GM18951 (cell line): ENCODE results near the gene P2RY10.
A peak's percentile ranks its signal among the peaks of the same experiment; 100 is the strongest.

Experiments used
- POLR2A ChIP-seq: IDR thresholded peaks from 4 replicates; pipeline ENCODE4 v1.6.1; 2011; ENCODE audit warnings: mild to moderate bottlenecking; ENCODE audit not compliant: insufficient read length, insufficient read depth; ENCODE audit errors: extremely low read depth
- in situ Hi-C: fragments of 300-500 bp; cut with MboI; formaldehyde crosslinking; loops from one replicate; pipeline ENCODE4 v1.12.0; 2022; ENCODE audit warnings: low sequenced_read_pairs, mixed read lengths, inconsistent platforms; ENCODE audit not compliant: unreplicated experiment

Gene P2RY10, protein sequence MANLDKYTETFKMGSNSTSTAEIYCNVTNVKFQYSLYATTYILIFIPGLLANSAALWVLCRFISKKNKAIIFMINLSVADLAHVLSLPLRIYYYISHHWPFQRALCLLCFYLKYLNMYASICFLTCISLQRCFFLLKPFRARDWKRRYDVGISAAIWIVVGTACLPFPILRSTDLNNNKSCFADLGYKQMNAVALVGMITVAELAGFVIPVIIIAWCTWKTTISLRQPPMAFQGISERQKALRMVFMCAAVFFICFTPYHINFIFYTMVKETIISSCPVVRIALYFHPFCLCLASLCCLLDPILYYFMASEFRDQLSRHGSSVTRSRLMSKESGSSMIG

DNA sequence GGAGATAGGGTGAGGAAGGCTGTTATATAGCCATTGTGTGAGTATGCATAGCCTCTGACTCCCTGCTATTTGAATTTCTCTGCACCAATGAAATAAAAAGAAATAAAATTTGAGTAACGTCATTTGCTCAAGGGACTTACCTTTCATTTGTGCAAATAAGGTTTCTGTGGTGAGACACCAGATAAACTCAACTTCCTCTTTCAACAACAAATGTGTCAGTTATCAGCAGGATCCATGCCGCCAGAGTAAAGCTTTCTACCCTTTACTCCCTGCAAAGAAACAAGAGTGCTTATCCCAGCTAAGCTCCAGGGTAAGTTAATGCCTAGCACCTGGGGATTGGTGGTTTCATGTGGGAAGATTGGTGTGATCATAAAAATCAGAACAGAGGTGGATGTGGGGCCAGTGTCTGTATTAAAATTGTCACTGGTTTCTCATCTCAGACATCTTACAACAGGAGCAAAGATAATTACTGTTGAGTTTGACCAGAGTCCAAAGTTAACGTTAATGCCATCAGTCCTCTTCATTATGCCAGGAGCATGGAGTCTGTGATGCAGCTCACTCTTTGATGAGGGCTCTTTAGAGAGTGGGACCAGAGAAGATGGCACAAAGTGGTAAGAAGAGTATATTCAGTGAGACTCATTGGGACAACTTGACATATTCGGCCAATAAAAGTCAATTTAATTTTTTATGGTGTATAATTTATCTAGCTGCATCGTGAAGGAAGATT, at the start of gene P2RY10:
P2RY10 (plus strand) TSS at position 206 of the 727 bp plus-strand sequence. CDS start 15,130 bp downstream, outside the sequence.
- in situ Hi-C loops: loop anchor here (25.0 kb wide), 1 partner anchor 317 kb away; no protein-coding TSS in a partner anchor
- TF ChIP-seq POLR2A: peak; percentile 48

DNA sequence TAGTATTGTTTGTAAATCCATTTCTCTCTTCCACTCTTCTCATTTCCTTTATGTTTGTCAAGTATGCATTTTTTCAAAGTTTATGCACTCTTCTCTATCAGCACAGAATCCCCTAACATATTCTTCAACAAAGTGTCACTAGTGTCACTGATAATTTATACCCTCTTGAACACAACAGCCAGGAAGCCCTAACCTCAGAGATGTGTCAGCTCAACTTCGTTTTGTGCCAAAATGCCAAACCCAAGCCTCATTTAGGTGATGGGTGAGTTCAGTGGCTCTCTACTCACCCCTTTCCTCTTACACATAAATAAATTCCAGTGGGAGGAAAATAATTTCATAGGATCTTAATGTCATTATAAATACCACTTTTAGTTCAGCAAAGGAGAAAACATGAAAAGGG, 22.4 kb upstream of the P2RY10 start:
- in situ Hi-C loops: no loop called here
- no peak for TF ChIP-seq POLR2A

DNA sequence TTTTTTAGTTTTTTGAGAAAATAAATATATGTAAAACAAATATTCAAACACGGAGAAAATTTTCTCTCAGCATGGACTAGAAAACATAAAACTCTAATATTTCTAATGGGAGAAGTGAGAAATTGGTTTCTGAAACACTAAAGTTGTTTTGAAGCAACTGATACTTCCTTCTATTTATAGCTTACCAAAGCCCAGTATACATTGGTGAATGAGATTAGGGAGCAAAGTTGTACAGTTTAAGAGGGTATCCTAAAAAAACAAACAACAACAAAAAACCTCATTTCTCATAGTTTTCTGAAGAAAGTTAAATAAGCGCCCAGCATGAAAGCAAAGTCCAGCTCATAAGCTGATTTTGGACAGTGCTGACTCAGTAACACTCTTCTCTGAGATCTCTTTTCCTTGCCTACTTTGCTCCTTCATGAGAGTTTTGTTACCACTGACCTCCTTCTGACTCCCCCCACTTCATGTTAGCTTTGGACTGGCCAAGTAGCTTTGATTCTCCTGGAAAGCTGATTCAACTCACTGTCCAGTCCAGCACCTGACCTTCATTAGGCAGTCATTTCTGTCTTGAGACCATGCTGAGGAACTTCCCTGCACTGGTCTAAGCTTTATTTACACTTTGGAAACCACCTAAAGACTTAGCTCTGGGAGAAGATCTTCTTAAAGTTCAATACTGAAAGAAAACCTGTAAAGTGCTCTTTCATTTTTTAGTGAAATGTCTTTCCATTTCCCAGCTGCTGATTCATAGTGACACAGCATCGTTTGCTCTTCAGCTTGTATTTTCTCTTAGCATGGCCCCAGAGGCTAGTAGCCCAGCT, 21.8 kb upstream of the P2RY10 start:
- in situ Hi-C loops: no loop called here
- TF ChIP-seq POLR2A: no peak

DNA sequence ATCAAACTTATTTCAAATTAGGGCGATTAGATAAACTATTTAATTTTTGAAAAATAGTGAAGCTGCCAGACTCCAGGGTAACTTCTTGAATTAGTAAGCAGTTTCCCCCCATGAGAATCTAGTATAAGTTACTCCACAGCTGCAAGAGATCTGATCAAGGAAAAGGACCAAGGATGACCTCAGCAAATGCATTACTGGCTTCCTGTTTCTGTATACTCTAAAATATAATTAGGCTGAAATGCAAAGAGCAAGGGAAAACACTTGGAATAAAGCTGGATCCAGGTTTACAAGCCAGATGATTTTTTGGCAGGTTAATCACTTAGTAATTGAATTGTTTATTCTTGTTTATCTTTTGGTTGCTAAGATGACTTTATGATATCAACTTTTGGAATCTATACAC, 13.4 kb upstream of the P2RY10 start:
- no peak for TF ChIP-seq POLR2A
- in situ Hi-C loops: loop anchor here (25.0 kb wide), 1 partner anchor 330 kb away; no protein-coding TSS in a partner anchor

DNA sequence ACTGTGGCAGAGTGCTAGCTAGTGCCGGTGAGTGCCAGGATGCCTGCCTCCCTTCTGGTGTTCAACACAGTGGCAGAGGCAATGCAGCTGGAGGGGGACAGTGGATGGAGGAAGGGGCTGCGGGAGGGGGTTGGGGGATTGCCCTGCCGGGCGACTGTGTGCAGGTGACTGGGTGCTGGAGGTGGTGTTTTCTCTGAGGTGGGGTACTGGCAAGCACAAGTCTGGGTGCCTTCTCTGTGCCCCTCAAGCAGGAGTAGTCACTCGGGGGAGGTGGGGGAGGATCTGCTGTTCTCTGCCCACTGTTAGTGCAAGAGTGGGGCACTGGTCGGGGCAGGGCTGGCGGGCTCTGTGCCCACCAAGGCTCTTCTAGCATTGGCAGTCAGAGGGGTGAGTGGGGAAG, 10.3 kb upstream of the P2RY10 start:
- TF ChIP-seq POLR2A: no peak
- in situ Hi-C loops: loop anchor here (25.0 kb wide), 1 partner anchor 327 kb away; no protein-coding TSS in a partner anchor

DNA sequence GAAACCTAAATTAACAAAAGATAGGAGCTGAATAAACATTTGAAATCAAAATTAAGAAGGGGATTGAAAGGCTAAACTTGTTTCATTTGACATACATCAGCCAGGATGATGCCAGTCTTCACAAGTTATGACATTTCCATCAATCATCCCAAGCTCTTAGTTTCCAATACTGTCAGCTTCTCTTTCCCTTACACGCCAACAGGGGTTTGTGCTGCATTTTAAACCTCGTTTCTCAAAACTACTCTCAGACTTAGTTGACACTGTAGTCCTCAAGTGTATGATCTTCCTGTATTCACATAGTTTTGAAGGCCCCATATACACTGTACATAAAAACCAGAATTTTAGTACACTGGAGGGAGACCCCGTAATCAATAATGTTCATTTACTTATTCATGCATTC, 840 bp upstream of the P2RY10 start:
- TF ChIP-seq POLR2A: no peak
- in situ Hi-C loops: loop anchor here (25.0 kb wide), 1 partner anchor 318 kb away; no protein-coding TSS in a partner anchor

DNA sequence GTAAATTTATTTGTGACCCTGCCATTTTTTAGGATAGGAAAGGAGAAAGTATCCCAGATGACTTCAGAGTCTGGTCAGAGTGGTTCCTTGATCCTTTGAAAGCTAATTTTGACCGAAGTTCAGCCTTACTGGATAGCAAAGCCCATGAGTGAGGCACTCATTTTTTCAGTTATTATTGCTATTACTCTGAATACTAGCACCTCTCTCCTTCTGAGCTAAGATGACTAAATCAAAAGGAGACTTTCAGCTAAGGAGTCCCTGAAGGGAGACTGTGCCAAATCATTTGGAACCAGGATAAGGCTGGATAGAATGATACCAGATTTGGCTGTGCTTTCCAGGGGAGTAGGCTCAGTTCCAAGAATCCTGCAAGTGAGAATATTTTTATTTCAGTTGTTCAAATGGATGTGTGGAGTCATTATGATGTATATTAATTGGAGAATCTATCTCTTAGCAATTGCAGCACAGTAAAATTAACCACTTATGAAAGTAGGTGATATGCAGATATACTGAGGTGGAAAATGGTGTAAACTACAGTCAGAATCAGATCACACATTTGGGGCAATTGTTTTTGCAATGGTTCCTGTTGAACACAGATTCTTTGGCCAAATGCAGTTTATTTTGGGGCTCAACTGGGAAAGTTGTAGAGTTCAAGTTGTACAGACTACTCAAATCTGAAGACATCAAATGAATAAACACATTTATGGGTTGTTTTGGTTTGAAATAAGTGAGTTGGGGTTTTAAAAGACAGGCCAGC, 1.2 kb downstream of the P2RY10 start:
- TF ChIP-seq POLR2A: no peak
- in situ Hi-C loops: loop anchor here (25.0 kb wide), 1 partner anchor 316 kb away; no protein-coding TSS in a partner anchor

DNA sequence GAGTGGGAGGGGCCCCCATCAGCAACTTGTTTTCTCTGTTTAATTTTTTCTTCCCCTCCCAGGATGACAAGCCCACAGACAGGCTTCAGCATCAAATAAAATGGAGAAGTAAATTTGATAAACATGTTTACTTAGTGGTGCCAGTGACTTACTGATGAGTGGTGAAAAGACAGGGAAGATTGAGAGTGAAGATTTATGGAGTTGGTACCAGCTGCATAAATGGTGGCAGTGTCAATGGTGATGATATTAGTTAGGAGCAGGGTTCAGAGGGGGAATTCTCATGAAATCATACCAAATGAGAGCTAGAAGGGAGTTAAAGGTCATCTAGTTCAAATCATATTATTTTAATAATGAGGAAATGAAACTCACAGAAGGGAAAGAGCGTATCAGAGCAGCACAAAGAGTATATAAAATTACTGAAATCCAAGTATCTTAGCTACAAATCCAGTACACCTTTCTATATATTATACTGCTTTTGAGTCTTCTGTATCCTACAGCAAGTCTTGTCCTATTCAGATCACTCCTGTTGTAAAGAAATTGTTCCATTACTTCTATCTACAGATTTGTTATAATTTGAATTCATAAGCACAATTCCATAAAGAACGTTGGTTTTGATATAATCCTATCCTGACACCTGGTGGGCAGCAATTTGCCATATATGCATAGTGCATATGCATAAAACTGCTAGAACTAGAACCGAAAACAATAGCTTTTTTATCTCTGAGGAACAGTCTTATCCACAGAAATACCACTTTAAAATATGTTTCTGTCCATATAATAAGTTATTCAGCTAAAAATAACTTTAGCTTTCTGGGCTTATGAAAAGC, 5.0 kb downstream of the P2RY10 start:
- TF ChIP-seq POLR2A: no peak
- in situ Hi-C loops: no loop called here

DNA sequence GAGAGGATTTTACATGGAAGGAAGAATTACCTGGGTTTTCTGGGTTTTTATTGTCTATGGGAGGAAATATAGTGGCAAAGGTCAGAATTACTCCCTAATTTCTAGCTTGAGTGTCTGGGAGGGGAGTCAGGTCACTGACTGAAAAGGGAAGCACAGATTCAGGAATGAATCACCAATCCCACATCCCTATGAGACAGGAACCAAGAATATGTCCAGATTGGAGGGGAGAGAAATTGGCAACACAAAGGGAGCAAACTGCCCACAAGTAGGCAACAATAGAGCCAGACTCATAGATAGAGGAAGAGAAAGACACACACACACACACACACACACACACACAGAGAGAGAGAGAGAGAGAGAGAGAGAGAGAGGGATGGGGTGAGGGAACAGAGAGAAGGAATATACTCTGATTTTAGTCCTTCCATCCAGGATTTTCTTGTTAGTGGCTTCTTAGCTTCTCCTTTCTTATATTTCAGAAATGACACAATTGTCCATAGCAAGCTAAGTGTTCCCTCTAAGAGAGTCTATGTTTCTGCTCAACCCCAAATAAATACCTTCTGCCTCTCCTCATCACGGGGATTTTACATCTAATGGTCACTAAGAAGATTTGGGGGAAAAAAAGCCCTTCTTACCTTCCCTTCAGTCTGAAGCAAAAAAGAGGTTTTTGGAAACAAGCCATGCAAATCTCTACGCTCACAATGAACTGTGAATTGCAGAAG, 12.0 kb downstream of the P2RY10 start:
- no peak for TF ChIP-seq POLR2A
- in situ Hi-C loops: no loop called here

DNA sequence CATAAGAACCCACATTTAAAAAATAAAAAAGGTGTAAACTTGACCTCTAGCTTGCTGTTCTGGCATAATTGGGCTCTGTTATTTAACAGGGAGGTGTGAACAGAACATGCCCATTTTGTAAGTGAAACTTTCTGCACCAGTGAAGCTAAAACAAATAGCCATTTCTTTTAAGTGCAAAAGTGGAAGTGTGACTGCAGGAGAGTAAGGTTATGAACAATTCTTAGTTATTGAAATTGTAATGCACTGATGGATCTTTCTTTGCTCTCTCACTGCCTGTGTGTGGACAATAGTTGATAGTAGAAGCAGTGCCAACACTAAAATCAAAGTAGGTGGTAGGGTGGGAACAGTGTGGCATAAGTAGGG, 12.6 kb downstream of the P2RY10 start:
- TF ChIP-seq POLR2A: no peak
- in situ Hi-C loops: no loop called here
